Stimulated activated CD8-positive, alpha-beta memory T cell treated with anti-CD3 and anti-CD28 coated beads, Interleukin-12 subunit alpha, Interleukin-12 subunit beta, amount 100 ng/mL, for 24 hours (primary cell): ENCODE results near the gene MLIP.

Experiments
- DNase-seq: peaks from one replicate; pipeline ENCODE4 v3.0.0-alpha.2; 2020; ENCODE audit errors: extremely low read depth

Gene MLIP

DNA sequence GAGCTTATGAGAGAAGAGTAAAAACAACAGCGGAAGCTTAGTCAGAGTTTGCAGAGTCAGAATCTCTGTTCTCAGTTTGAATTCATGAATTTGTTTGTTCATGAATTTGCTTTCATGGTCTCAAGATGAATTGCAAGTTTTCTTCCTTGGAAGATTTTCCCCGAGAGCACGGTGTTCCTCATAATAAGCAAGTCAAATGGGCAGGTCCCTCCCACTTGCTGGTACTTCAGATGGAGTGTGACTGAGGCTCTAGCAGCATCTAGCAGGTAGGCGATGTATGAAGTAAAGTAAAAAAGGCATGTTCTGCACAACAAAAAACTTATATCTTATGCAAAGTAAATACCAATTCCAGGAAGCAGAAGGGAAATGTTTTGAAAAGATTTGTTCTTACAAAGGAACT, 15.5 kb upstream of the MLIP start:
- DNase-seq, result no peak

DNA sequence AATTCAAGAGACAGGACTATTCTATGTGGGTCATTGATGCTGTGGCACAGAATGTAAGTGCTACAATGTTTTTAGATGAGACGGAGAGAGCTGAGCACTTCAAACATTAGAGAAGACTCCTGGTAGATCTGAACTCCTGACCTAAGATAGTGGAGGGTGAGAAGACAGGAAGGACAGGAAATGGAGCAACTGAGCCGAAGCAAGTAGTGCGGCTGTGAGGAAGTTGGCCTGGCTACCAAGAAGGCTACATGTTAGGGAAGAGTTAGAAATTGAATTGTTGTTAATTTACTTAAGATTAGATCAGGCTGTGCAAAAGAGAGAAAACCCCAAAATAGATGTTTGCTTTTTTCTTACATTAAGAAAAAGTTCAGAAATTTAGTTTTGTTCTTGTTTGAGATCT, 14.4 kb upstream of the MLIP start:
- no peak for DNase-seq

DNA sequence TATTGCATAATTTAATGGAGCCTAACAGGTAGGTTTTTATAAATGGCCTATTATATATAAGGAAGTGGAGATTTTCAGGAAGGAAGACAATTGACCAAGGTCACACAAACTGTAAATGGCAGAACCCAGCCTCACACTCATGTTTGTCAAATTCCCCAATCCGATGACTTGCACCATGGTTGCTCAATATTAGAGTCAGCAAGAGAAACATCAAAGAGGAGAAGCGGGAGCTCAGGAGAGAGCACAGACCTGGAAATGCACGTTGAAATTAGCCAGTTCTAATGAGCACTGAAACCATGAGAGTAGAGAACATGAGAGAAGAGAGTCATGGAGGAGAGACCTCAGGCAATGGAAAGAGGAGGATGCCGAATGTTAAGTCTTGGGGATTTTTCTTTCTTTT, 13.5 kb upstream of the MLIP start:
- no peak for DNase-seq

DNA sequence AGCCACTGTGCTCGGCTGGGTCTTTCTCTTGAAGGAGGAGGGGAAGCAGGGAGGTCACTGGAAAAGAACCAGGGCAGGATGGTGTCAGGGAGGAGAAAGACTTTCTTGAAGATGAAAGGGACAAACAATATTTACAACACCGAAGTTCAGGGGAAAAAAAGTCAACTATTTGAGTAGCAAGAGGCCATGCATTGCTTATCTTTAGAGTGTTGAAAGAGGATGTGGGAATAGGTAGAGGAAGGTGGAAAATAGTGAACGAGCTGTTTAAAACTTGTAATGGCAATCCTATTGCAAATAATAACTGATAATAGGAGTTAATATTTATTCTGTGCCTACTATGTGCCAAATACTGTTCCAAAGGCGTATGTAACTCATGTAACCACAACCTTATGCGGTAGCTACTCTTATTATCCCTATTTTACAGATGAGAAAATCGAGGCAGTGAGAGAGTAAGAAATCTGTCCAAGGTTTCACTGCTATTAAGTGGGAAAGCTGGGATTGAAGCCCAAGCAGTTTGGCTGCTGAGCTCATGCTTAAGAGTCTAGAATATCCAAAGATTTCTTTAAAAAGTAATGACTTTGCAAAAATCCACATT, 12.7 kb upstream of the MLIP start:
- no peak for DNase-seq

DNA sequence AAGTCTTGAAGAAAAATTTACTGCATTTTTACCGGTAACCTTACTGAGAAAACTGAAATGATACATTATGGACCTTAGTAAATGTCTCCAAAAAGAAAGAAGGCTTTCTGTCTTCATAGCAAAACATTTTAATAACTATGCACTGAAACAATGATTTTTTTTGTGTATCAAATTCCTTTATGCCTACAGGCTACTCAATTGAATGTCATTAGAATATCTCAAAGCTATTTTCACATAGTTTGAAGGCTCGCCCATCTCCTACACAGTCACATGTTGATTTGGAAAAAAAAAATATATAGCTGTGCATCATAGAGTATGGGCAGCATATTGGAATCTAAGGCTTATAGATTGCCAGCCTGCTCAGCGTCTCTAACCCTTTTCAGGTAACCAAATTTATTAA, 12.0 kb upstream of the MLIP start:
- DNase-seq, result no peak

DNA sequence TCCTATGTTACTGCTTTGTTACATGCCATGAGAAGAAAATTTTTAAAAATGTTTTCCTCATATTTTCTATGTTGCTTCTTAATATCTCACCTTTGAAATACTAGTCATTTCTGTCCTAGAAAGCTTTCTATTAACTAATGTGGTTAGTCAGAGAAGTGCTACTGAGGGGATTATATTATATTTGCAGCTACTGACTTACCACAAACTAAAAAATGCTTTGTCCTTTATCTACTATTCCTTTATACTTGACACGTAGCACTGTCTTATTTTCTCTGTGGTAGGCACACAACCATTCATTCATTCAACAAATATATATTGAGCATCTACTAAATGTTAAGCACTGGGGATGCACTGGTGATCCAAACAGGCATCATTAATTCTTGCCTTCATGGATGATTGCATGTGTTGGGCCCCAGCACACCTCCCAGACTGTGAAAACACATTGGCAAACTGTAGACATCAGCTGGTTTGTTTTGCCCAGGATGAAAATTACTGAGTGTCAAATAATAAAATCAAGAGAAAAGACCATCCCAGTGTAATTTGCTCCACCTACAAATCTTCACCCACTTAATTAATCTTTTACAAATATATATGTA, 10.7 kb upstream of the MLIP start:
- no peak for DNase-seq

DNA sequence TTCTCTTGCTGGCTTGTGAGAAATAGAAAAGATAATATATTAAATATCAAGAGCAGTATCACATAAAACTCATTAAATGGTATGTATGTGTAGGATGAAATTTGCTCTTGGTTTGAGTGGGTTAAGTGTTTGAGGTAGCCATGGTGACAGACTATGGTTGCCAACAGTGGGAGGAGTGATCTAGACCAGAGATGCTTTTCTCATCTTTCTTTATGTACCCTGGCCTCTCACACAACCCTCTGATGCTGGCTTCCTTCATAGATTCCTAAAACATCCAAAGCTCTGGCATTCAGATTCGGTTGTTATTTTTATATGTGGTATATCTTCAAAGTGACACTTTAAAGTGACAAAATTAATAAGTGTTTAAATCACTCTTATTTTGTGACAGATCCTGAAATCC, 9.0 kb upstream of the MLIP start:
- DNase-seq, result no peak

DNA sequence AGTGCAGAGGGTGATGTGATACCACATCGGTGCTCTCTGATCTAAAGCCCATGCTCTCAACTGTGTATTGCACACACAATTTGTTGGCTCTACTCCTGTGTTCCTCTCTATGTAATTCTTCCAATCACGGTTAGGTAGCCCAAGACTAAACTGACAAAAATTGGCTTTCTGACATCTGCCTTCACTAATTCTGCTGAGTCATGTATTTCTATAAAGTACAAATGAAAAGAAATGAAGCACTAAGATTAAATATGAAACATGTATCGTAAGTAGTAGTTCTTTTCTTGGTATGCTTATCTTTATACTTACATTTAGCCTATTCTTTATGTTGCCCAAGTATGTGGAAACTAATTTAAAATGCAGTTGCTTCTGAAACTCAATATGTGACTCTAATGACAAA, 7.7 kb upstream of the MLIP start:
- no peak for DNase-seq

DNA sequence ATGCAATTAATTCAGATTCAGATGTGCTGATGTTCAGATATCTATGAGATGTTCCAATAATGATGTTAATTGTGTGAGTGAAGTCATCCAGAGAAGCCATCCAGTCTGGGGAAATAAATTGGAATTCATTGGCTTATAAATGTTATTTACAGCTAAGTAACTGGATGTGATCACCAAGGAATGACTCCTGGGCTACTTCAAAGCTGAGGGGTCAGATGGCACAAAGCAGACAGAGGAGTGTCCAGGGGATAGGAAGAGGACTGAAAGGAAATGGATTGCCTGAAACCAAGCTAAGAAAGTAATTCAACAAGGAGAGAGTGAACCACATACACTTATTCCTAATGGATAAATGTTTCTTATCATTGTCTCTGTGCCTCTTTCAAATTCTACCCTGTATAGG, 4.5 kb upstream of the MLIP start:
- no peak for DNase-seq

DNA sequence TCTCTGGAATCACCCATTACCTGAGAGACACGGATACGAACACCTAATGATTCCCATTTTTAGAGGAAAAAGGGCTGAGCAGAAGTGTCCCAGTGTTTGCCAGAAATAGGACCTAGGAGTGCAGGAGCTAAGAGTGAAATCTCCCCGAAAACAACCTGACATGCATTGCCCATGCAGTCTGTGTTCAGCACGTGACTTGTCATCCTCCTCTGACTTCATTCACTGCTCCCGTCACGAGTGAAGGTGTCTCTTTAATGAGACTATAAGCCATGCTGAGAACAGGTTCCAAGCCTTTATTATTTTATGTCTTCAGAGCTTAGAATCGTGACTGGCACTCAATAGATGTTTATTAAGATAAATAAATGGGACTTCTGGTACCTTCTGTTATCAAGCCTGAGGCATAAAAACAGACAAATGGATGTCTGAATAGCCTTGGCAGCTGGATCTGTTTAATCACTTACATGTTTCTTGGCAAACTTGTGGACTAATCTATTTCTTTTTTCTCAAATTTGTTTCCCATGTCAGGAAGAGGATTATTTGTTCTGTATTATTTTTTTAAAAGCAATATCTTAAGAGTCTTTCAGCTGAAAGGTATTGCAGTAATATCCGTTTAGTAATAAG, 3.7 kb upstream of the MLIP start:
- no peak for DNase-seq

DNA sequence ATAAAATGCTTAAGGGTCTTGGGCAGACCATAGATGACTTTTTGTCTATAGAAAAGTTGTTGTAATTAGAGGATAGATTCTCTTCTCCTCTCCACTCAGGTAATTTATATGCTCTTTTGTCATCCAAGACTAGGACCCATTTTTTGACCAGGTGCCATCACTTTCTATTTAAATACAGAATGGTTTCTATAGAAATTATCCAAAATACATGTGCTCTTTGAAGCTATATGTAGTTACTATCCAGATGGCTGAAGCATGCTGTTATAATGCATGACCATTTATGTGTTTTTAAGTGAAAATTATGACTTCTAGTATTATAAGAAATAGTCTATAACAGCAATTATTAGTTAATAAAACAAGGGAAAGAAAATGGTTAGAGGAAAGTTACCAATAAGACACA, 3.0 kb upstream of the MLIP start:
- DNase-seq, result no peak

DNA sequence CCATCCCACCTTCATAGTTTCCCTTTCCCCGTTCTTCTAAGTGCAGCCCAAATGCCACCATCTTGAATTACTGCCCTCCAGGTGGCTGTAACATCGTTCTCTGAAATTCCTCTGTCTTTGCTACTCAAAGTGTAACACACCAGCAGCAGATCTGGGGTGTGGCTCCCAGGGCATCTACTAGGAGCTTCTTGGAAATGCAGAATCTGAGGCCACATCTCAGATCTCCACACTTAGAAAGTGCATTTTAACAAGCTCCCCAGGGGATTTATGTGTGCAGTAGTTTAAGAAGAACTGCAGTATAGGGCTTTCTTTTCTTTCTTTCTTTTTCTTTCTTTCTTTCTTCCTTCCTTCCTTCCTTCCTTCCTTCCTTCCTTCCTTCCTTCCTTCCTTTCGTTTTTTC, 1.7 kb upstream of the MLIP start:
- no peak for DNase-seq

DNA sequence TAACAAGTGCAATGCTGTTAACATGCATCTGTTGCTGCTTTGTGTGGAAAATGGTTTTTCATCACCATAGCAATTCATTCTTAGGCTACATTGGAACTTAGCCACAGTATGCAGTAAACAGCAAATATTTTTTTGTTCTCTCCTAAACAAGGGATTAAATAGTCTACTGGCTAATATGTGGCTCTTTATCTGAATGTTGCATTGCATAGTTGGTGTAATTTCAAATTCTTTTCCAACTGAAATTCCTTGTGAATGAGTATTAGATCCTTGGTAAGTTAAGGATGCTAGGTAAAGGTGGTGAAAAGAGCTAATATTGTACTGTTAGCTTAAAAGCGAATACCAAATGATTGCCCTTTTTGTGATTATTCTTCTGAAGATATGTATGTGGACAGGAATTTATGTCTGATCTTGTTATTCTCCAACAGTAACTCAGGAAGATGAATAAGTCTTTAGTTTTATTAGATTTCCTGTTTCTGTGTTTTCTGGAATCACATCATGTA, 958 bp downstream of the MLIP start:
- no peak for DNase-seq

DNA sequence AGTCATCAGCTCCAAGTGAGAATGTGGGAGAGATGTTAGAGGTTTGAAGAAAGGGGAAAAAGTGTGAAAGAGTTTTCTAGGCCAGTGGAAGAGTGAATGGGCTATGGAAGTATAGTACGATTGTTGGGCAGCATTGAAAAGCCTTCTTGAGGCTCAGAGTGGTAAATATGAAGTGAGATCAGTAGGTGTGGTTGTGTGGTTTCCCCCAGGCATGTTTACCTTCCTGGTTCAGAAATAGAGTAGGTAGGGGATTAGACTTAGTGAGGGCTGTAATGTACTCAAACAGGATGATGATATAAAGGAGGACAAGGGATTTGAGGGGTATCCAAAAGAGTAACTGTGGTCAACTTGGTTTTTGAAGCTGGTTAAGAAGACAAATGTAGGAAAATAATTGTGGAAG, 3.7 kb downstream of the MLIP start:
- DNase-seq, result no peak

DNA sequence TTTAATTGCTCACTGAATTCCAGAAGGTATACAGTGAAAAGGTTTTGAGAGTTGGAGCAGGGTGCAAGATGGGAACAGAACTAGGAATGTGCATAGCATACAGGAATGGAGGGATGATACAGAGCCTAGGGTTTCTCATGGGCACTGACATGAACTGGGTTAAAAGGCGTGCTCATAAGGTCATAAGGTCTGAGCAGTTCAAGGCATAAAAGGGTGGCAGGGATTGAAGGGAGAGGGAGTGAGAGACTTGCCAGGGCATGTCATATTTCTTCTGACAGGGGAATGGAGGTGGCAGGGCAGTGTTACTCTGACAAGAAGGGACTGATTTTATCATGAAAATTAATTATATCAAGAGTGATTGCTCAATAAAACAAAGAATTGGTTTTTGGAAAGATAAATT, 4.7 kb downstream of the MLIP start:
- DNase-seq, result no peak

DNA sequence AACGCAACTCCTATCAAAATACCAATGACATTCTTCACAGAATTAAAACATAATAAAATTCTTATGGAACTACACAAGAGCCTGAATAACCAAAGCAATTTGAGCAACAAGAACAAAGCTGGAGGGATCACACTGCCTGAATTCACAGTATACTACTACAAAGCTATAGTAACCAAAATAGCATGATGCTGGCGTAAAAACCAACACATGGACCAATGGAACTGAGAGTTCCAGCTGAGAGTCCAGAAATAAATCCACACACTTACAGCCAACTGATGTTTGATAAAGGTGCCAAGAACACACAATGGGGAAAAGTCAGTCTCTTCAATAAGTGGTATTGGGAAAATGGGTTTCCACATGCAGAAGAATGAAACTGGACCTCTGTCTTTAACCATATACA, 6.9 kb downstream of the MLIP start:
- no peak for DNase-seq

DNA sequence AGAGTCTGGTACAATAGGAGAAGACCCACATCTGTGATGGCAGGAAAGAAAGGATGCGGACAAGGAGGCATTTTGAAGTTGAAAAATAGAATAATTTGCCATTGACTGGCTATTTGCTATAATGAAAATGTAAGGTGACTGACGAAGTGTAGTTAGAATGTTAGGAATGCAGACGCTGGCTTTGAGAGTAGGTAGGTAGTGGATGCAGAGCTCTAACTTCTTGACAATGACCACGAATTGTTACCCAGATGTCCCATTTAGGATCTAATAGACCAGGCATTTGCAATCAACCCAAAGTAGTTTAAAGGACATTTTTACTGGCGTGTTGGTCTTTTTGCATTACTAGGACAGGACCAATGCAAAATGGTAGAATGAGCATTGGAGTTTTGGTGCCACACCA, 14.2 kb downstream of the MLIP start:
- DNase-seq, result no peak

DNA sequence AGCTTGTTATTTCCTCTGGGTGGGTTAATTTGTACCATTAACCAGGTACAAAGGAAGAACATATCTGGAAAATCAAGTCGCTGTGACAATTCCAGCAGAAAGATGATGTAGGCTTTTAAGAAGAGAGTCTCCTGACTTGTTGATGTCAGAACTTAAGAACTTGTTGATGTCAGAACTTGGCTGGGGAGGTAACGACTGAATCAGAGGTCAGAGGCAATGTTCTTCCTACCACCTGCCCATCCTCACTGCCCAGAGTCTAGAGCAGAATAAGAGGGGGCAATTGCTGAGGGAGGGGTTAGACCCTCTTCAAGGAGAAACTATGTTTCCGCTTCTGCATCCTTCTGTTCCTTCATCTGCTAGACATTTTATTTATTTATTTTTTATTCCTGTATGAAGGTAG, 18.9 kb downstream of the MLIP start:
- no peak for DNase-seq

DNA sequence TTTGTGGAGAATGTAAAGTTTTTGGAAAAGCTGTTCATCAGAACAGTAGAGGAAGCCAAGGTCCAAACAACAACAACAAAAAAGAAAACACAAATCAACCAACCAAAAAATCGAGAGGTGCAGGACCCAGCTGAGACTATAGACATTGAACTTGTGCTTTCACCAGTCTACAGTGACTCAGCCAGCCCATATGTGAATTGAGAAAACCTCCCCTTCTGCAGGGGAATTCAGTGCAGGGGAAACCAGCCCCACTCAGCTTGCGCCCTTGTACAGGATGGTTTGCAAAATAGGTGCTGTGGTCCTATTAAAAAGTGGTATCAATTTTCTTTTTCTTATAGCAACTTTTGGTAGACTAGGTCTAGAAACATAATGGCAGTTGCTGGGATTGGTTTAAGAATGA, 21.3 kb downstream of the MLIP start:
- no peak for DNase-seq

DNA sequence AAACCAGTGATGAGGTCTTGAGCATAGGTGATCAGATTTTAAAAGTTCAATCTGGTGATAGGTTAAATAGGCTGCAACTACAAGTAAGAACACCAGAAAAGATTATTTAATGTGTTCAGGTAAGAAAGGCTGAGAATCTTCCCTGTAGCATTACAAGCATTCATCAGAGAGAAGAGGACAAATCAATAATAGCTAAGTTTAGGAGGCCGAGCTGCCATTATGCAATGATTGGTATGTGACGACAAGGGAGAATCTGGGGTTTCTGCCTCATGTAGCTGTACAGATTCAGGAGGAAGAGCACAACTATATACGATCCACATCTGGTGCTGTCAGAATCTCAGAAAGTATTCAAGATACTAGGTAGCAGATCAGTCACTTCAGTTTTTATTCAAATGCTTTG, 21.9 kb downstream of the MLIP start:
- no peak for DNase-seq

DNA sequence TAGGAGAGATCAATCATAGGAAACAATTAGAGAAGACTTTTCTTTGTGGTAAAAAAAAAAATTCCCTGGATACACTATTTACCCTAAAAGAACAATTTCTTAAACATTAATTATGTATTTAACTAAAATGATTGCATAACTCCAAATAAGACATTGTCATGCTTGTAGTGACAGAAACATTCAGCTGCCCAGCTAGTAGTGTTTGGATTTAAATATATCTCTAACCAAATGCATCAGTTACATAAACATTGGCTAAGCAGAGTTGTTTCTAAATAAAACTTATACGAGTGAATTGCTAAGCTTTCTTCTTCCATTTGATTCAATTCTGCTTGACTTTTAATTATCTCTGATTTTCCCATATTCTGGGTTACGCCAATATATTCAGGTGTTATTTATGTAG, 23.7 kb downstream of the MLIP start:
- no peak for DNase-seq

DNA sequence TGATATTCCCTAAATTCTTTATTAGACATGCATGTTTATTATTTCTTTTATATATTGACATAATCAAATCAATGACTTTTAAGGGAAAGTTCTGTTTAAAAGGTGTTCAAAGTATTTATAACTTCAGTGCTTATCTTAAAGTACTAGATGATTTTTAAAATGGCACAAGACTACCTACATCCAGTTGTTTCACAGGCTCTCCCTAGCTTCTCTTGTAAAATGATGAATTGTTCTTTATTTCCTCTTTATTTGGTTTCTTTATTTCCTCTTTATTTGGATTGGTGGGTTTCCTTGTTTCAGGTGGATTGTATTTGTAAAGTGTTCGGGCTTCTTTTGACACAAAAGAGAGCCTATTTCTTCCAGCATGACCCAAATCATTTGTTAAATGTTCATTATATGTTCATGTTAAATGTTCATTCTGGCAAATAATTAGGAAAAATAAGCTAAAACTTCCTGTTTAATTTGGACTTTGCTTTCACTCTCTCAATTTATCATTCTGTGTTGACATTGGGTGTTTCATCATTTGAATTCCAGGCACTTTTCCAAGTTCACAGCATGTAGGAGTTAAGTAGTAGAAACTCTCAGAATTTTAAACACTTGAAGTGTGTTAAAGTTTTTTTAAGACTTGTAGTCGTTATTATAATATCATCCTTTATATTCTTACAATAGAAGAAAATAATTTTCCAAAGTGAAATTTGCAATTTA, 24.6 kb downstream of the MLIP start:
- no peak for DNase-seq

DNA sequence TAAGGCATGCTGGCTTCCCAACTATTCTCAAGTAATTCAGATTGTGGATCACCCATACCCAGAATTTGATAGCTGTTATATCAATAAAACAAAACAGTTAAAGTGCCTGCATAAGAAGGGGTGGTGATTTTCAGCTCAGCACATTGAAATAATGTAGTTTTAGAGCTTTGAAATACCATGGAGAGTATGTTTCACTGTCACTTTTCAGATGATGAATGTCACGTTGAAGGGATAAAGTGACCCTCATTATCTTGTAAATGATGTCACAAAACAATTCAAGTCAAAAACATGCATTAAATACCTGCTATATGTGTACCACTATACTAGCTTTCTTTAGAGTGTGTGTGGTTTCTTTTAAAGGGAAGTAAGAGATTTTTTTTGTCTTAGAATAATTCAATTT, 27.6 kb downstream of the MLIP start:
- no peak for DNase-seq
